Upper lobe of left lung (tissue), 6 donors: ENCODE measurements around the gene ZNF41. TPM values are rescaled to one million over a fixed set of nuclear protein-coding genes. Genes with fewer than 3 reads are reported as not detected.

Source experiments
- ATAC-seq, 2 donors: fragments of 200-7000 bp; cut with Tn5 transposase; one replicate each; pipeline ENCODE4 v1.9.1; 2022; ENCODE audit warnings: mild to moderate bottlenecking in 2 of 2, moderate library complexity in 2 of 2; ENCODE audit not compliant: low FRiP score in 2 of 2
- DNase-seq, 2 donors: peaks; one replicate each; pipeline ENCODE4 v3.0.0-alpha.2; 2019 to 2020
- H3K27ac ChIP-seq, 4 donors: fragments of 200-600 bp; sonication (generic); one replicate each; pipeline ENCODE4 v1.5.1; 2016 to 2019
- H3K27me3 ChIP-seq, 4 donors: fragments of 200-600 bp; sonication (generic); one replicate each; pipeline ENCODE4 v1.5.1; 2017 to 2019
- H3K36me3 ChIP-seq, 4 donors: fragments of 200-600 bp; sonication (generic); one replicate each; pipeline ENCODE4 v1.5.1; 2016 to 2019
- H3K4me1 ChIP-seq, 4 donors: fragments of 200-600 bp; sonication (generic); one replicate each; pipeline ENCODE4 v1.5.1; 2018 to 2019
- H3K4me3 ChIP-seq, 4 donors: fragments of 200-600 bp; sonication (generic); one replicate each; pipeline ENCODE4 v1.5.1; 2017 to 2019; ENCODE audit warnings: mild to moderate bottlenecking in 2 of 4, moderate library complexity in 1 of 4
- H3K9me3 ChIP-seq, 4 donors: fragments of 200-600 bp; sonication (generic); one replicate each; pipeline ENCODE4 v1.5.1; 2018 to 2019
- EP300 ChIP-seq, 4 donors: sonication (generic); formaldehyde crosslinking; IDR thresholded peaks; one replicate each; pipeline ENCODE4 v1.5.1; 2017; ENCODE audit warnings: antibody characterized with exemption in 4 of 4, control low read depth in 2 of 4
- POLR2A ChIP-seq, 4 donors: fragments of 450-650 bp; IDR thresholded peaks; one replicate each; pipeline ENCODE4 v1.5.1; 2016 to 2017; ENCODE audit warnings: antibody characterized with exemption in 4 of 4, mild to moderate bottlenecking in 2 of 4
- POLR2AphosphoS5 ChIP-seq, 2 donors: sonication (generic); formaldehyde crosslinking; IDR thresholded peaks; one replicate each; pipeline ENCODE4 v1.5.1; 2017; ENCODE audit warnings: antibody characterized with exemption in 2 of 2
- WGBS, 2 donors: methylation state at CpG; one replicate each; pipeline ENCODE4 v1.1.5; 2017 to 2018; 5-methylcytosine and 5-hydroxymethylcytosine counted together
- total RNA-seq, 6 donors: library from RNA; depleted of rRNA in 4 of 6; stranded (reverse); fragments of >200 nt in 4 of 6; gene quantifications; one replicate each; pipeline versions ENCODE4 v1.1.0 to v1.2.1, GENCODE V29; 2016 to 2021
- TF ChIP-seq, protein P1 (sequence below), 6 experiments: fragments of 450-650 bp in 4 of 6; fragments of 200-600 bp in 2 of 6; sonication (generic) in 2 of 6; IDR thresholded peaks; one replicate each; pipeline ENCODE4 v1.5.1; 2016 to 2019; ENCODE audit warnings: antibody characterized with exemption in 6 of 6
- donor health status: DM: no; HTN: no; CAD: no; lungs with moderate emphysema.
- donor health status: DM: no; HTN: yes; CAD: no; lungs with severe emphysema.

ZNF41 gene
- total RNA-seq, 6 donors from 2014 or later = 3.4 to 35.6 (median 10.2) TPM

- Histone ChIP-seq H3K27ac (no peak overlapping the region), H3K27me3 (no peaks in the 10 kb centered on the region), H3K36me3 (no peaks in the 10 kb centered on the region), H3K4me1 (peaks cover 0 to 2% (median 1%) of the 10 kb centered on the region in 4 donors), H3K9me3 (peaks cover 0 to 3% (median 0%) of the 10 kb centered on the region in 4 donors), H3K4me3 (no peak overlapping the region)
- ATAC-seq (no peak), DNase-seq (no peak)
- no peak for TF ChIP-seq EP300 (IDR thresholded peaks at IDR 0.05)
- TF ChIP-seq POLR2A (IDR thresholded peaks at IDR 0.05) = no peak
- TF ChIP-seq, protein P1, sequence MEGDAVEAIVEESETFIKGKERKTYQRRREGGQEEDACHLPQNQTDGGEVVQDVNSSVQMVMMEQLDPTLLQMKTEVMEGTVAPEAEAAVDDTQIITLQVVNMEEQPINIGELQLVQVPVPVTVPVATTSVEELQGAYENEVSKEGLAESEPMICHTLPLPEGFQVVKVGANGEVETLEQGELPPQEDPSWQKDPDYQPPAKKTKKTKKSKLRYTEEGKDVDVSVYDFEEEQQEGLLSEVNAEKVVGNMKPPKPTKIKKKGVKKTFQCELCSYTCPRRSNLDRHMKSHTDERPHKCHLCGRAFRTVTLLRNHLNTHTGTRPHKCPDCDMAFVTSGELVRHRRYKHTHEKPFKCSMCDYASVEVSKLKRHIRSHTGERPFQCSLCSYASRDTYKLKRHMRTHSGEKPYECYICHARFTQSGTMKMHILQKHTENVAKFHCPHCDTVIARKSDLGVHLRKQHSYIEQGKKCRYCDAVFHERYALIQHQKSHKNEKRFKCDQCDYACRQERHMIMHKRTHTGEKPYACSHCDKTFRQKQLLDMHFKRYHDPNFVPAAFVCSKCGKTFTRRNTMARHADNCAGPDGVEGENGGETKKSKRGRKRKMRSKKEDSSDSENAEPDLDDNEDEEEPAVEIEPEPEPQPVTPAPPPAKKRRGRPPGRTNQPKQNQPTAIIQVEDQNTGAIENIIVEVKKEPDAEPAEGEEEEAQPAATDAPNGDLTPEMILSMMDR (IDR thresholded peaks at IDR 0.05) = no peak
- WGBS, 2 donors = 67 to 82% methylated on average over 2 of the region's 2 CpGs
These were observed 1.9 kb upstream of the ZNF41 start for GRCh38 chrX:47484885-47485284.

DNA sequence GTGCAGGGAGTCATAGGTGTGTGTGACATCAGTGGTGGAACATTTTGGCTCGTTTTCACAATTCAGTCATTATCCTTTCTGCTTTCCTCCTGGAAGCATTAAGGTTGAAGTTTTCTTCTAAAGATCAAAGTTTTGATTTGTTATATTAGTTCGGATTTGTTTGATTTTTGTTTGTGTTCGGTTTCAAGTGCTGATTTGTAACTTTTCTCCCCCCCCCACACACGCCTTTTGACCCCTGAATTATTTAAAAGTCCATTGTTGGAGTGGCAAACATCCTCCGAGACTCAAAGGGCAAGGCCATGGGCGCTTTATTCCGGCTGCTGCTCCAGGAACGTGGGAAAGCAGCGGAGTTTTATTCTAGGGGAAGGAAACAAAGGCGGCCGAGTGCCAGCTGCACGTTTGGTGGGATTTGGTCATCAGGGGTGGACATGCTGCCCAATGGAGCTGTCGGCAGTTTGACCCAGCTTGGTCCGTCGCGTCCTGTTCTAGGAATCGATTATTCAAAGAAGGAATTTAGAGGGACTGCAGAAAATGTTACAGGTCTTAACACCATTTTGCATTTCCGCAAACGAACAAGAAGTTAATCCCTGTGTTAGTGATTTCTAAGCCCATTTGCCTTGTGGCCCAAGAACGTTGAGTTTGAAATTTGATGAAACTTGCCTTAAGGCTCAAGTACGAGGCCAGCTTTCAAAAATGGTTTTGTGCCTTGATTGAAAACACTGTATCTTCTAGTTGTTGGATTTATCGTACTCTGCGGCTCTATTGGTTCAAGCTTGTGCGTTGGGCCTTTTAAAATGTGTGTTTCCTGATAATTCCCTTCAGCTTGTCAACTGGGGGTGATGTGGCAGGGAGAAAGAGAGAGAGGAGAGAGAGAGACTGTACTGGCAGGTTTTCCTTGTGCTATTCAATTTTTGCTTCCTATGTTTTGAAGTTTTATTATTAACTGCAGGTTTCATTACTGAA lies 565 bp upstream of the ZNF41 start:
- H3K36me3 ChIP-seq = no peaks in the 10 kb centered on the region
- peaks cover 0 to 2% (median 1%) of the 10 kb centered on the region in 4 donors for H3K4me1 ChIP-seq
- TF ChIP-seq EP300 (IDR thresholded peaks at IDR 0.05) (no peak), POLR2AphosphoS5 (IDR thresholded peaks at IDR 0.05) (no peak), POLR2A (IDR thresholded peaks at IDR 0.05) (no peak)
- TF ChIP-seq, protein P1 (IDR thresholded peaks at IDR 0.05) = no peak
- H3K9me3 ChIP-seq = peaks cover 0 to 3% (median 0%) of the 10 kb centered on the region in 4 donors
- DNase-seq (peak in 1 of 2 donors; percentile 23), ATAC-seq (no peak)
- peak overlapping the region; percentile 92 to 97 (median 95) for H3K27ac ChIP-seq
- no peaks in the 10 kb centered on the region for H3K27me3 ChIP-seq
- H3K4me3 ChIP-seq = peak overlapping the region in 3 of 4 donors; percentile 52 to 80 (median 77)
- 2 to 38% methylated on average over 21 to 24 of the region's 24 CpGs for WGBS, 2 donors

- DNase-seq (no peak), ATAC-seq (peak in 1 of 2 donors; percentile 34)
- Histone ChIP-seq H3K27me3 (no peaks in the 10 kb centered on the region), H3K27ac (peak overlapping the region; percentile 92 to 97 (median 95)), H3K4me1 (peaks cover 0 to 2% (median 1%) of the 10 kb centered on the region in 4 donors), H3K36me3 (no peaks in the 10 kb centered on the region), H3K4me3 (peak overlapping the region in 3 of 4 donors; percentile 52 to 80 (median 77)), H3K9me3 (peaks cover 0 to 3% (median 0%) of the 10 kb centered on the region in 4 donors)
- TF ChIP-seq EP300 (IDR thresholded peaks at IDR 0.05) (no peak), POLR2AphosphoS5 (IDR thresholded peaks at IDR 0.05) (no peak), POLR2A (IDR thresholded peaks at IDR 0.05) (no peak)
- TF ChIP-seq, protein P1 (IDR thresholded peaks at IDR 0.05) = no peak
- WGBS, 2 donors = 19 to 49% methylated on average over 8 of the region's 8 CpGs
These were observed 934 bp downstream of the ZNF41 start for GRCh38 chrX:47482065-47482511.

DNA sequence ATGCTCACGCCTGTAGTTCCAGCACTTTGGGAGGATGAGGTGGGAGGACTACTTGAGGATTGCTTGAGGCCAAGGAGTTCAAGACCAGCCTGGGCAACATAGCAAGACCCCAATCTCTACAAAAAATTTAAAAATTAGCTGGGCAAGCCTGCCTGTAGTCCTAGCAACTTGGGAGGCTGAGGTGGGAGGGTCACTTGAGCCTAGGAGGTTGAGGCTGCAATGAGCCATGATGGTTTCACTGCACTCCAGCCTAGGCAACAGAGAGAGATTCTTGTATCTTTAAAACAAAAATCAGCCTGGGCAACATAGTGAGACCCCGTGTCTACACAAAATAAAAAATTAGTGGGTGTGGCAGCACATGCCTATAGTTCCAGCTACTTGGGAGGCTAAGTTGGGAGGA lies 1.9 kb downstream of the ZNF41 start:
- 82 to 85% methylated on average over 2 of the region's 2 CpGs for WGBS, 2 donors
- H3K27me3 ChIP-seq = no peaks in the 10 kb centered on the region
- H3K4me3 ChIP-seq = no peak overlapping the region
- H3K36me3 ChIP-seq = no peaks in the 10 kb centered on the region
- ATAC-seq = no peak
- peaks cover 0 to 3% (median 0%) of the 10 kb centered on the region in 4 donors for H3K9me3 ChIP-seq
- no peak overlapping the region for H3K27ac ChIP-seq
- TF ChIP-seq, protein P1 (IDR thresholded peaks at IDR 0.05) = no peak
- TF ChIP-seq POLR2A (IDR thresholded peaks at IDR 0.05) (no peak), POLR2AphosphoS5 (IDR thresholded peaks at IDR 0.05) (no peak), EP300 (IDR thresholded peaks at IDR 0.05) (no peak)
- H3K4me1 ChIP-seq = peaks cover 0 to 2% (median 1%) of the 10 kb centered on the region in 4 donors
- DNase-seq = no peak
